ENCODE measurements around the gene CCT2. TPM values are rescaled to one million over a fixed set of nuclear protein-coding genes. Genes with fewer than 3 reads are reported as not detected.

Gene CCT2
- total RNA-seq, 1 donor from 2014 or later = 77.3 TPM

GRCh38 chr12:69563166-69563762 lies 22.0 kb upstream of the CCT2 start:
- H3K4me3 ChIP-seq = no peak overlapping the region
- H3K36me3 ChIP-seq = peaks cover 0 to 13% of the 10 kb centered on the region in 2 donors
- intact Hi-C loops (cut with DNase I) = no loop called here
- TF ChIP-seq POLR2A (IDR thresholded peaks at IDR 0.05) = no peak
- TF ChIP-seq CTCF (IDR thresholded peaks at IDR 0.05) = no peak
- no peak for TF ChIP-seq POLR2AphosphoS5 (IDR thresholded peaks at IDR 0.05; ENCODE audit: insufficient read depth in 1 of 2, low read depth in 1 of 2)
- no peak for DNase-seq (ENCODE audit: extremely low spot score in 2 of 2)
- H3K9me3 ChIP-seq = no peaks in the 10 kb centered on the region
- H3K4me1 ChIP-seq = peaks cover 2% of the 10 kb centered on the region
- H3K27me3 ChIP-seq = no peaks in the 10 kb centered on the region
- no peak overlapping the region for H3K27ac ChIP-seq

GRCh38 chr12:69566603-69567002 lies 18.7 kb upstream of the CCT2 start:
- DNase-seq (ENCODE audit: extremely low spot score in 2 of 2) = no peak
- intact Hi-C loops (cut with DNase I) = no loop called here
- Histone ChIP-seq H3K4me1 (no peaks in the 10 kb centered on the region), H3K36me3 (peaks cover 0 to 24% of the 10 kb centered on the region in 2 donors), H3K9me3 (no peaks in the 10 kb centered on the region), H3K27ac (no peak overlapping the region), H3K27me3 (no peaks in the 10 kb centered on the region), H3K4me3 (no peak overlapping the region)
- no peak for TF ChIP-seq CTCF (IDR thresholded peaks at IDR 0.05)
- TF ChIP-seq POLR2AphosphoS5 (IDR thresholded peaks at IDR 0.05; ENCODE audit: insufficient read depth in 1 of 2, low read depth in 1 of 2) = no peak
- no peak for TF ChIP-seq POLR2A (IDR thresholded peaks at IDR 0.05)

- Histone ChIP-seq H3K9me3 (no peaks in the 10 kb centered on the region), H3K27me3 (no peaks in the 10 kb centered on the region), H3K4me1 (no peaks in the 10 kb centered on the region), H3K27ac (no peak overlapping the region), H3K4me3 (no peak overlapping the region), H3K36me3 (peaks cover 0 to 31% of the 10 kb centered on the region in 2 donors)
- no peak for TF ChIP-seq CTCF (IDR thresholded peaks at IDR 0.05)
- intact Hi-C loops (cut with DNase I) = no loop called here
- DNase-seq (ENCODE audit: extremely low spot score in 2 of 2) = no peak
Observed at GRCh38 chr12:69569236-69569635, 16.0 kb upstream of the CCT2 start.

- H3K9me3 ChIP-seq = no peaks in the 10 kb centered on the region
- H3K4me3 ChIP-seq = no peak overlapping the region
- TF ChIP-seq POLR2A (IDR thresholded peaks at IDR 0.05) = no peak
- TF ChIP-seq CTCF (IDR thresholded peaks at IDR 0.05) = no peak
- TF ChIP-seq POLR2AphosphoS5 (IDR thresholded peaks at IDR 0.05; ENCODE audit: insufficient read depth in 1 of 2, low read depth in 1 of 2) = no peak
- no peak for DNase-seq (ENCODE audit: extremely low spot score in 2 of 2)
- no peaks in the 10 kb centered on the region for H3K27me3 ChIP-seq
- no peaks in the 10 kb centered on the region for H3K4me1 ChIP-seq
- H3K27ac ChIP-seq = no peak overlapping the region
- intact Hi-C loops (cut with DNase I) = loop anchor here (10.0 kb wide), 1 partner anchor 155 kb away; no protein-coding TSS in a partner anchor
- peaks cover 0 to 39% of the 10 kb centered on the region in 2 donors for H3K36me3 ChIP-seq
Observed at GRCh38 chr12:69570000-69570516, 15.2 kb upstream of the CCT2 start.
